IMR-90 (cell line): ENCODE data around the gene PPP1R9A. TPM values are rescaled to one million over a fixed set of nuclear protein-coding genes. Genes with fewer than 3 reads are reported as not detected.

Source experiments
- ATAC-seq: fragments of 200-7000 bp; cut with Tn5 transposase; 2 replicates; pipeline ENCODE4 v1.9.1; 2020; ENCODE audit warnings: low read depth, mild to moderate bottlenecking, moderate library complexity
- BruUV-seq: library from RNA; stranded (reverse); fragments of 400-500 nt; replicated peaks from 2 replicates; lab custom pipeline; 2021; lab: Mats Ljungman, UMichigan
- CTCF ChIA-PET: fragments of 300-600 bp; formaldehyde crosslinking; extraction: SDS; loops from one replicate; lab custom pipeline; 2021; ENCODE audit warnings: antibody characterized with exemption; lab: Yijun Ruan, JAX
- POLR2A ChIA-PET: fragments of 300-600 bp; sonication (Branson Sonifier 250); formaldehyde crosslinking; loops from one replicate; lab custom pipeline; 2022; ENCODE audit warnings: antibody characterized with exemption; ENCODE audit not compliant: unreplicated experiment; lab: Charles Lee
- DNase-seq: peaks from one replicate; pipeline ENCODE4 v3.0.0; 2013
- H2AFZ ChIP-seq: replicated peaks from 2 replicates; pipeline ENCODE3; 2013; ENCODE audit warnings: low read length, mild to moderate bottlenecking; ENCODE audit not compliant: poor library complexity
- H2AK5ac ChIP-seq: 2 replicates; pipeline ENCODE4 v1.6.1; 2013; ENCODE audit warnings: low read depth, low read length, inconsistent platforms
- H2AK9ac ChIP-seq: replicated peaks from 2 replicates; pipeline ENCODE3; 2013; ENCODE audit warnings: mild to moderate bottlenecking, low read depth, low read length, moderate library complexity; ENCODE audit not compliant: poor library complexity
- H2BK120ac ChIP-seq: 2 replicates; pipeline ENCODE4 v1.6.1; 2013; ENCODE audit warnings: low read depth, low read length, inconsistent platforms
- H2BK15ac ChIP-seq: 3 replicates; pipeline ENCODE4 v1.6.1; 2013; ENCODE audit warnings: low read depth, low read length, inconsistent platforms
- H2BK20ac ChIP-seq: 2 replicates; pipeline ENCODE4 v1.6.1; 2013; ENCODE audit warnings: low read depth, mild to moderate bottlenecking, inconsistent platforms, low read length, moderate library complexity
- H2BK5ac ChIP-seq: 2 replicates; pipeline ENCODE4 v1.6.1; 2013; ENCODE audit warnings: mild to moderate bottlenecking, low read depth, low read length, inconsistent platforms; ENCODE audit not compliant: poor library complexity, severe bottlenecking
- H3K14ac ChIP-seq: replicated peaks from 2 replicates; pipeline ENCODE4 v1.6.1; 2013; ENCODE audit warnings: low read depth, low read length, inconsistent platforms
- H3K18ac ChIP-seq: 2 replicates; pipeline ENCODE4 v1.6.1; 2013; ENCODE audit warnings: low read depth, low read length, control low read depth
- H3K23ac ChIP-seq: 2 replicates; pipeline ENCODE4 v1.6.1; 2013; ENCODE audit warnings: low read depth, low read length, inconsistent platforms
- H3K27ac ChIP-seq: 2 replicates; pipeline ENCODE4 v1.5.1; 2013; ENCODE audit warnings: mild to moderate bottlenecking, control low read depth, low read length; ENCODE audit not compliant: insufficient read depth
- H3K27me3 ChIP-seq: 2 replicates; pipeline ENCODE4 v1.6.1; 2013; ENCODE audit warnings: low read length; ENCODE audit not compliant: control insufficient read depth, insufficient read depth
- H3K36me3 ChIP-seq: 2 replicates; pipeline ENCODE4 v1.6.1; 2013; ENCODE audit warnings: low read length, mixed read lengths; ENCODE audit not compliant: control insufficient read depth, insufficient read depth
- H3K4ac ChIP-seq: 2 replicates; pipeline ENCODE4 v1.6.1; 2013; ENCODE audit warnings: low read depth, low read length, inconsistent platforms
- H3K4me1 ChIP-seq: 2 replicates; pipeline ENCODE4 v1.6.1; 2013; ENCODE audit warnings: low read length, mixed read lengths; ENCODE audit not compliant: control insufficient read depth, insufficient read depth
- H3K4me2 ChIP-seq: 2 replicates; pipeline ENCODE4 v1.6.1; 2013; ENCODE audit warnings: low read depth, mild to moderate bottlenecking, control low read depth, low read length, moderate library complexity
- H3K4me3 ChIP-seq: 2 replicates; pipeline ENCODE4 v1.5.1; 2013; ENCODE audit warnings: low read depth, mild to moderate bottlenecking, control low read depth, low read length, moderate library complexity; ENCODE audit not compliant: insufficient read depth
- H3K56ac ChIP-seq: 2 replicates; pipeline ENCODE4 v1.6.1; 2013; ENCODE audit warnings: low read length, inconsistent platforms; ENCODE audit not compliant: insufficient read depth; ENCODE audit errors: extremely low read depth
- H3K79me1 ChIP-seq, 2 experiments: 2 replicates each; pipeline ENCODE4 v1.6.1; 2013; ENCODE audit warnings: low read length in 2 of 2, inconsistent platforms in 1 of 2, low read depth in 1 of 2
- H3K9ac ChIP-seq: 2 replicates; pipeline ENCODE4 v1.6.1; 2013; ENCODE audit warnings: low read depth, low read length, control low read depth
- H3K9me1 ChIP-seq: 2 replicates; pipeline ENCODE4 v1.6.1; 2013; ENCODE audit warnings: low read length, inconsistent platforms; ENCODE audit not compliant: insufficient read depth
- H3K9me3 ChIP-seq: 2 replicates; pipeline ENCODE4 v1.6.1; 2013; ENCODE audit warnings: low read length; ENCODE audit not compliant: control insufficient read depth, insufficient read depth
- H4K20me1 ChIP-seq: 2 replicates; pipeline ENCODE4 v1.6.1; 2013; ENCODE audit warnings: low read length, inconsistent platforms; ENCODE audit not compliant: insufficient read depth
- H4K5ac ChIP-seq: 2 replicates; pipeline ENCODE4 v1.6.1; 2013; ENCODE audit warnings: mild to moderate bottlenecking, low read depth, low read length, control low read depth
- H4K8ac ChIP-seq, 2 experiments: 2 replicates each; pipeline ENCODE4 v1.6.1; 2013; ENCODE audit warnings: low read depth in 2 of 2, low read length in 2 of 2, control low read depth in 1 of 2, inconsistent platforms in 1 of 2
- H4K91ac ChIP-seq: 2 replicates; pipeline ENCODE4 v1.6.1; 2013; ENCODE audit warnings: low read depth, low read length, inconsistent platforms; ENCODE audit not compliant: insufficient read depth
- BHLHE40 ChIP-seq: fragments of 150-350 bp; IDR thresholded peaks from 2 replicates; pipeline ENCODE4 v1.6.1; 2016; ENCODE audit warnings: mild to moderate bottlenecking, low read depth, low read length
- CEBPB ChIP-seq: IDR thresholded peaks from 2 replicates; pipeline ENCODE4 v1.6.1; 2012; ENCODE audit warnings: low read depth, low read length, improper control_type of control experiment
- CHD1 ChIP-seq: IDR thresholded peaks from 2 replicates; pipeline ENCODE4 v1.6.1; 2012; ENCODE audit warnings: low read depth, low read length, improper control_type of control experiment
- CTCF ChIP-seq: conservative IDR thresholded peaks from 2 replicates; pipeline ENCODE4 v1.5.1; 2012; ENCODE audit warnings: mild to moderate bottlenecking, low read depth, low read length, improper control_type of control experiment
- ELK1 ChIP-seq: fragments of 150-350 bp; IDR thresholded peaks from 2 replicates; pipeline ENCODE4 v1.6.1; 2016; ENCODE audit warnings: low read depth, mild to moderate bottlenecking, low read length, moderate library complexity, borderline replicate concordance
- FOS ChIP-seq: fragments of 150-350 bp; IDR thresholded peaks from 2 replicates; pipeline ENCODE4 v1.6.1; 2016; ENCODE audit warnings: low read depth, low read length
- MAFK ChIP-seq: IDR thresholded peaks from 2 replicates; pipeline ENCODE4 v1.6.1; 2012; ENCODE audit warnings: low read depth, low read length, improper control_type of control experiment
- MAZ ChIP-seq: IDR thresholded peaks from 2 replicates; pipeline ENCODE4 v1.6.1; 2012; ENCODE audit warnings: low read depth, mild to moderate bottlenecking, low read length, improper control_type of control experiment, moderate library complexity, borderline replicate concordance
- MXI1 ChIP-seq: IDR thresholded peaks from 2 replicates; pipeline ENCODE4 v1.6.1; 2012; ENCODE audit warnings: low read depth, mild to moderate bottlenecking, low read length, moderate library complexity, borderline replicate concordance
- NFE2L2 ChIP-seq: fragments of 150-350 bp; IDR thresholded peaks from 2 replicates; pipeline ENCODE4 v1.6.1; 2016; ENCODE audit warnings: low read depth, mild to moderate bottlenecking, low read length
- POLR2A ChIP-seq: IDR thresholded peaks from 2 replicates; pipeline ENCODE4 v1.6.1; 2012; ENCODE audit warnings: mild to moderate bottlenecking, low read depth, low read length
- RAD21 ChIP-seq: IDR thresholded peaks from 2 replicates; pipeline ENCODE4 v1.6.1; 2012; ENCODE audit warnings: low read length, improper control_type of control experiment
- RCOR1 ChIP-seq: IDR thresholded peaks from 2 replicates; pipeline ENCODE4 v1.6.1; 2012; ENCODE audit warnings: mild to moderate bottlenecking, low read length, improper control_type of control experiment; ENCODE audit not compliant: insufficient replicate concordance
- RFX5 ChIP-seq: IDR thresholded peaks from 2 replicates; pipeline ENCODE4 v1.8.0; 2012; ENCODE audit warnings: low read depth, mild to moderate bottlenecking, low read length, moderate library complexity
- SMC3 ChIP-seq: fragments of 150-350 bp; IDR thresholded peaks from 2 replicates; pipeline ENCODE4 v1.6.1; 2016; ENCODE audit warnings: low read depth, mild to moderate bottlenecking, antibody characterized with exemption, low read length, moderate library complexity
- USF2 ChIP-seq: fragments of 150-350 bp; IDR thresholded peaks from 2 replicates; pipeline ENCODE4 v1.6.1; 2017; ENCODE audit warnings: mild to moderate bottlenecking, antibody characterized with exemption, low read length, low read depth
- WGBS, 2 experiments: methylation state at CpG; one replicate each; pipeline versions ENCODE4 v1.1.5 to v1.1.7; 2013; ENCODE audit warnings: missing lambda C conversion rate in 2 of 2; ENCODE audit not compliant: insufficient read length in 1 of 2; ENCODE audit errors: extremely low coverage in 2 of 2; 5-methylcytosine and 5-hydroxymethylcytosine counted together
- dilution Hi-C: fragments of 300-500 bp; cut with HindIII; formaldehyde crosslinking; loops from one replicate; pipeline ENCODE4 v1.14.3; 2018; ENCODE audit warnings: low sequenced_read_pairs; ENCODE audit not compliant: unreplicated experiment
- in situ Hi-C: fragments of 300-500 bp; cut with MboI; formaldehyde crosslinking; loops from 3 replicates; pipeline ENCODE4 v1.14.3; 2019; ENCODE audit warnings: low sequenced_read_pairs, inconsistent platforms, mixed read lengths
- intact Hi-C: fragments of 100-400 bp; cut with micrococcal nuclease; formaldehyde crosslinking; loops from 2 replicates; pipeline ENCODE4 v1.10.0; 2022
- polyA plus RNA-seq, 3 experiments: library from polyadenylated mRNA; depleted of rRNA; stranded (reverse); fragments of >200 nt; gene quantifications; 2 replicates each; pipeline ENCODE4 v1.2.3, GENCODE V29; 2012; ENCODE audit warnings: low replicate concordance in 1 of 3
- total RNA-seq: library from RNA; depleted of rRNA; stranded (reverse); fragments of >200 nt; gene quantifications from 2 replicates; pipeline ENCODE4 v1.2.3, GENCODE V29; 2012

Gene PPP1R9A
- total and polyA plus RNA-seq, 2 of the 4 experiments (the other 2 are of a cell fraction): not detected

DNA sequence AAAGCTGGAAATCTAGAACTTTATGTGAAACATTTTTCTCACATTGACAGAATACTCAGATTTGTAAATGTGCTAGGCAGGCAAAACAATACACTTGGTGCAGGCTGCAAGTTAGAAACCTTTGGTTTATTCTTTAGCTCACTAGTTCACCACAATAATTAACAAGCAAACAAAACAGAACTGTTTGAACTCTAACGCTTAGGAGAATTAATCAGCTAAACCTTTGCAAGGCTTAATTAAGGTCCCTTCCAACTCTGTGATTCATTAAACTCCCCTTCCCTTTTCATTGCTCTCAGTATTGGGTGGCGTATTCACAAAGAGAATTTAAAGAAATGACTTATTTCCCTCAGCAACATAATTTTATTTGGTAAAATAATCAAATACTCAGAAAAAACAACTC, 317.9 kb downstream of the PPP1R9A start:
- Histone ChIP-seq H3K4me2 (no peak overlapping the region), H3K18ac (no peak overlapping the region), H4K5ac (no peak overlapping the region), H2BK5ac (no peak overlapping the region), H3K4ac (no peak overlapping the region), H2AK5ac (no peak overlapping the region), H2AK9ac (no peak overlapping the region), H4K8ac (no peak overlapping the region), H3K27ac (no peak overlapping the region), H3K27me3 (no peaks in the 10 kb centered on the region; the same call in 1 of the 2 replicates), H2BK20ac (no peak overlapping the region), H2AFZ (no peak overlapping the region), H3K9me3 (no peaks in the 10 kb centered on the region), H3K4me1 (no peaks in the 10 kb centered on the region), H3K23ac (no peak overlapping the region), H3K4me3 (no peak overlapping the region), H3K36me3 (no peaks in the 10 kb centered on the region), H3K14ac (no peak overlapping the region), H3K79me1 (no peaks in the 10 kb centered on the region), H3K9ac (no peak overlapping the region), H3K56ac (no peak overlapping the region), H3K9me1 (no peaks in the 10 kb centered on the region), H2BK15ac (no peak overlapping the region), H4K20me1 (no peaks in the 10 kb centered on the region), H2BK120ac (no peak overlapping the region), H4K91ac (no peak overlapping the region)
- in situ Hi-C loops: loop anchor here (25.0 kb wide), 1 partner anchor 963 kb away; no protein-coding TSS in a partner anchor
- ChIA-PET POLR2A (no interaction called here), CTCF (no interaction called here)
- no TSS peak for BruUV-seq
- ATAC-seq: no peak
- dilution Hi-C loops: no loop called here
- no peak for TF ChIP-seq NFE2L2
- no peak for TF ChIP-seq RAD21
- TF ChIP-seq CEBPB: no peak
- no peak for TF ChIP-seq ELK1
- TF ChIP-seq CTCF: no peak
- TF ChIP-seq FOS: no peak
- TF ChIP-seq USF2: no peak
- no peak for TF ChIP-seq CHD1
- TF ChIP-seq BHLHE40: no peak
- TF ChIP-seq POLR2A: no peak
- no peak for TF ChIP-seq MAZ
- no peak for TF ChIP-seq RCOR1
- TF ChIP-seq RFX5: no peak
- no peak for TF ChIP-seq SMC3
- no peak for TF ChIP-seq MAFK
- no peak for TF ChIP-seq MXI1
- intact Hi-C loops: no loop called here
- WGBS, 2 experiments: no CpG with 5 or more reads among the region's 2 CpGs
- DNase-seq: no peak
